IMR-90 (cell line): ENCODE data around the gene GGTA1. TPM values are rescaled to one million over a fixed set of nuclear protein-coding genes. Genes with fewer than 3 reads are reported as not detected.

Experiments used
- ATAC-seq: fragments of 200-7000 bp; cut with Tn5 transposase; 2 replicates; pipeline ENCODE4 v1.9.1; 2020; ENCODE audit warnings: low read depth, mild to moderate bottlenecking, moderate library complexity
- BruUV-seq: library from RNA; stranded (reverse); fragments of 400-500 nt; replicated peaks from 2 replicates; lab custom pipeline; 2021; lab: Mats Ljungman, UMichigan
- CTCF ChIA-PET: fragments of 300-600 bp; formaldehyde crosslinking; extraction: SDS; loops from one replicate; lab custom pipeline; 2021; ENCODE audit warnings: antibody characterized with exemption; lab: Yijun Ruan, JAX
- POLR2A ChIA-PET: fragments of 300-600 bp; sonication (Branson Sonifier 250); formaldehyde crosslinking; loops from one replicate; lab custom pipeline; 2022; ENCODE audit warnings: antibody characterized with exemption; ENCODE audit not compliant: unreplicated experiment; lab: Charles Lee
- DNase-seq: peaks from one replicate; pipeline ENCODE4 v3.0.0; 2013
- H2AFZ ChIP-seq: replicated peaks from 2 replicates; pipeline ENCODE3; 2013; ENCODE audit warnings: low read length, mild to moderate bottlenecking; ENCODE audit not compliant: poor library complexity
- H2AK5ac ChIP-seq: 2 replicates; pipeline ENCODE4 v1.6.1; 2013; ENCODE audit warnings: low read depth, low read length, inconsistent platforms
- H2AK9ac ChIP-seq: replicated peaks from 2 replicates; pipeline ENCODE3; 2013; ENCODE audit warnings: mild to moderate bottlenecking, low read depth, low read length, moderate library complexity; ENCODE audit not compliant: poor library complexity
- H2BK120ac ChIP-seq: 2 replicates; pipeline ENCODE4 v1.6.1; 2013; ENCODE audit warnings: low read depth, low read length, inconsistent platforms
- H2BK15ac ChIP-seq: 3 replicates; pipeline ENCODE4 v1.6.1; 2013; ENCODE audit warnings: low read depth, low read length, inconsistent platforms
- H2BK20ac ChIP-seq: 2 replicates; pipeline ENCODE4 v1.6.1; 2013; ENCODE audit warnings: low read depth, mild to moderate bottlenecking, inconsistent platforms, low read length, moderate library complexity
- H2BK5ac ChIP-seq: 2 replicates; pipeline ENCODE4 v1.6.1; 2013; ENCODE audit warnings: mild to moderate bottlenecking, low read depth, low read length, inconsistent platforms; ENCODE audit not compliant: poor library complexity, severe bottlenecking
- H3K14ac ChIP-seq: replicated peaks from 2 replicates; pipeline ENCODE4 v1.6.1; 2013; ENCODE audit warnings: low read depth, low read length, inconsistent platforms
- H3K18ac ChIP-seq: 2 replicates; pipeline ENCODE4 v1.6.1; 2013; ENCODE audit warnings: low read depth, low read length, control low read depth
- H3K23ac ChIP-seq: 2 replicates; pipeline ENCODE4 v1.6.1; 2013; ENCODE audit warnings: low read depth, low read length, inconsistent platforms
- H3K27ac ChIP-seq: 2 replicates; pipeline ENCODE4 v1.5.1; 2013; ENCODE audit warnings: mild to moderate bottlenecking, control low read depth, low read length; ENCODE audit not compliant: insufficient read depth
- H3K27me3 ChIP-seq: 2 replicates; pipeline ENCODE4 v1.6.1; 2013; ENCODE audit warnings: low read length; ENCODE audit not compliant: control insufficient read depth, insufficient read depth
- H3K36me3 ChIP-seq: 2 replicates; pipeline ENCODE4 v1.6.1; 2013; ENCODE audit warnings: low read length, mixed read lengths; ENCODE audit not compliant: control insufficient read depth, insufficient read depth
- H3K4ac ChIP-seq: 2 replicates; pipeline ENCODE4 v1.6.1; 2013; ENCODE audit warnings: low read depth, low read length, inconsistent platforms
- H3K4me1 ChIP-seq: 2 replicates; pipeline ENCODE4 v1.6.1; 2013; ENCODE audit warnings: low read length, mixed read lengths; ENCODE audit not compliant: control insufficient read depth, insufficient read depth
- H3K4me2 ChIP-seq: 2 replicates; pipeline ENCODE4 v1.6.1; 2013; ENCODE audit warnings: low read depth, mild to moderate bottlenecking, control low read depth, low read length, moderate library complexity
- H3K4me3 ChIP-seq: 2 replicates; pipeline ENCODE4 v1.5.1; 2013; ENCODE audit warnings: low read depth, mild to moderate bottlenecking, control low read depth, low read length, moderate library complexity; ENCODE audit not compliant: insufficient read depth
- H3K56ac ChIP-seq: 2 replicates; pipeline ENCODE4 v1.6.1; 2013; ENCODE audit warnings: low read length, inconsistent platforms; ENCODE audit not compliant: insufficient read depth; ENCODE audit errors: extremely low read depth
- H3K79me1 ChIP-seq, 2 experiments: 2 replicates each; pipeline ENCODE4 v1.6.1; 2013; ENCODE audit warnings: low read length in 2 of 2, inconsistent platforms in 1 of 2, low read depth in 1 of 2
- H3K9ac ChIP-seq: 2 replicates; pipeline ENCODE4 v1.6.1; 2013; ENCODE audit warnings: low read depth, low read length, control low read depth
- H3K9me1 ChIP-seq: 2 replicates; pipeline ENCODE4 v1.6.1; 2013; ENCODE audit warnings: low read length, inconsistent platforms; ENCODE audit not compliant: insufficient read depth
- H3K9me3 ChIP-seq: 2 replicates; pipeline ENCODE4 v1.6.1; 2013; ENCODE audit warnings: low read length; ENCODE audit not compliant: control insufficient read depth, insufficient read depth
- H4K20me1 ChIP-seq: 2 replicates; pipeline ENCODE4 v1.6.1; 2013; ENCODE audit warnings: low read length, inconsistent platforms; ENCODE audit not compliant: insufficient read depth
- H4K5ac ChIP-seq: 2 replicates; pipeline ENCODE4 v1.6.1; 2013; ENCODE audit warnings: mild to moderate bottlenecking, low read depth, low read length, control low read depth
- H4K8ac ChIP-seq, 2 experiments: 2 replicates each; pipeline ENCODE4 v1.6.1; 2013; ENCODE audit warnings: low read depth in 2 of 2, low read length in 2 of 2, control low read depth in 1 of 2, inconsistent platforms in 1 of 2
- H4K91ac ChIP-seq: 2 replicates; pipeline ENCODE4 v1.6.1; 2013; ENCODE audit warnings: low read depth, low read length, inconsistent platforms; ENCODE audit not compliant: insufficient read depth
- BHLHE40 ChIP-seq: fragments of 150-350 bp; IDR thresholded peaks from 2 replicates; pipeline ENCODE4 v1.6.1; 2016; ENCODE audit warnings: mild to moderate bottlenecking, low read depth, low read length
- CEBPB ChIP-seq: IDR thresholded peaks from 2 replicates; pipeline ENCODE4 v1.6.1; 2012; ENCODE audit warnings: low read depth, low read length, improper control_type of control experiment
- MAFK ChIP-seq: IDR thresholded peaks from 2 replicates; pipeline ENCODE4 v1.6.1; 2012; ENCODE audit warnings: low read depth, low read length, improper control_type of control experiment
- MAZ ChIP-seq: IDR thresholded peaks from 2 replicates; pipeline ENCODE4 v1.6.1; 2012; ENCODE audit warnings: low read depth, mild to moderate bottlenecking, low read length, improper control_type of control experiment, moderate library complexity, borderline replicate concordance
- NFE2L2 ChIP-seq: fragments of 150-350 bp; IDR thresholded peaks from 2 replicates; pipeline ENCODE4 v1.6.1; 2016; ENCODE audit warnings: low read depth, mild to moderate bottlenecking, low read length
- RCOR1 ChIP-seq: IDR thresholded peaks from 2 replicates; pipeline ENCODE4 v1.6.1; 2012; ENCODE audit warnings: mild to moderate bottlenecking, low read length, improper control_type of control experiment; ENCODE audit not compliant: insufficient replicate concordance
- WGBS, 2 experiments: methylation state at CpG; one replicate each; pipeline versions ENCODE4 v1.1.5 to v1.1.7; 2013; ENCODE audit warnings: missing lambda C conversion rate in 2 of 2; ENCODE audit not compliant: insufficient read length in 1 of 2; ENCODE audit errors: extremely low coverage in 2 of 2; 5-methylcytosine and 5-hydroxymethylcytosine counted together
- dilution Hi-C: fragments of 300-500 bp; cut with HindIII; formaldehyde crosslinking; loops from one replicate; pipeline ENCODE4 v1.14.3; 2018; ENCODE audit warnings: low sequenced_read_pairs; ENCODE audit not compliant: unreplicated experiment
- in situ Hi-C: fragments of 300-500 bp; cut with MboI; formaldehyde crosslinking; loops from 3 replicates; pipeline ENCODE4 v1.14.3; 2019; ENCODE audit warnings: low sequenced_read_pairs, inconsistent platforms, mixed read lengths
- intact Hi-C: fragments of 100-400 bp; cut with micrococcal nuclease; formaldehyde crosslinking; loops from 2 replicates; pipeline ENCODE4 v1.10.0; 2022
- polyA plus RNA-seq, 3 experiments: library from polyadenylated mRNA; depleted of rRNA; stranded (reverse); fragments of >200 nt; gene quantifications; 2 replicates each; pipeline ENCODE4 v1.2.3, GENCODE V29; 2012; ENCODE audit warnings: low replicate concordance in 1 of 3
- total RNA-seq: library from RNA; depleted of rRNA; stranded (reverse); fragments of >200 nt; gene quantifications from 2 replicates; pipeline ENCODE4 v1.2.3, GENCODE V29; 2012
- TF ChIP-seq, protein P1 (sequence below): fragments of 150-350 bp; IDR thresholded peaks from 2 replicates; pipeline ENCODE4 v1.6.1; 2016; ENCODE audit warnings: low read depth, mild to moderate bottlenecking, low read length, moderate library complexity, borderline replicate concordance

Gene GGTA1
- total and polyA plus RNA-seq, 2 of the 4 experiments (the other 2 are of a cell fraction), result not detected

DNA sequence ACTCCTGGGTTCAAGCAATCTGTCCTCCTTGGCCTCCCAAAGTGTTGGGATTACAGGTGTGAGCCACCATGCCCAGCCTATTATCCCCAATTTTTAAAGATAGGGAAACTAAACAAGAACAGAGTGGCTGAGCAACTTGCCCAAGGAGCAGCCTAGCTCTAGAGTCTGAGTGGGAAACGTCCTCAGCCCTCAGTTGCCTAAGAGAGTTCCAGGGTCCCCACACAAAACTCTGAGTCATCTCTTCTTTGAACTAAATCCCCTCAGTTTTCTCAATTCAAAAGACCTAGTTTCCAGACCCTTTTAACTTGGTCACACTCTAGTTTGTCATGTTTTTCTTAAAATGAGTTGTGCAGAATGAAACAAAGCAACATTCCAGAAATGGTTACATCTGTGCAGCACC, 33.5 kb downstream of the GGTA1 start:
- BruUV-seq, result no TSS peak
- ChIA-PET POLR2A (no interaction called here), CTCF (no interaction called here)
- dilution Hi-C loops (no loop called here), in situ Hi-C loops (no loop called here), intact Hi-C loops (no loop called here)
- TF ChIP-seq, protein P1, sequence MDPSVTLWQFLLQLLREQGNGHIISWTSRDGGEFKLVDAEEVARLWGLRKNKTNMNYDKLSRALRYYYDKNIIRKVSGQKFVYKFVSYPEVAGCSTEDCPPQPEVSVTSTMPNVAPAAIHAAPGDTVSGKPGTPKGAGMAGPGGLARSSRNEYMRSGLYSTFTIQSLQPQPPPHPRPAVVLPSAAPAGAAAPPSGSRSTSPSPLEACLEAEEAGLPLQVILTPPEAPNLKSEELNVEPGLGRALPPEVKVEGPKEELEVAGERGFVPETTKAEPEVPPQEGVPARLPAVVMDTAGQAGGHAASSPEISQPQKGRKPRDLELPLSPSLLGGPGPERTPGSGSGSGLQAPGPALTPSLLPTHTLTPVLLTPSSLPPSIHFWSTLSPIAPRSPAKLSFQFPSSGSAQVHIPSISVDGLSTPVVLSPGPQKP, result no peak
- TF ChIP-seq MAFK (no peak), NFE2L2 (no peak), CEBPB (no peak), MAZ (no peak), BHLHE40 (no peak), RCOR1 (no peak)
- H4K20me1 ChIP-seq, result no peaks in the 10 kb centered on the region
- no peak overlapping the region for H3K9ac ChIP-seq
- H3K9me3 ChIP-seq, result no peaks in the 10 kb centered on the region
- H2BK5ac ChIP-seq, result no peak overlapping the region
- H3K79me1 ChIP-seq, result no peaks in the 10 kb centered on the region
- DNase-seq, result no peak
- H3K4me2 ChIP-seq, result no peak overlapping the region
- no peaks in the 10 kb centered on the region for H3K9me1 ChIP-seq
- no peak overlapping the region for H4K91ac ChIP-seq
- H3K27me3 ChIP-seq, result peaks cover 51% of the 10 kb centered on the region
- H3K4me1 ChIP-seq, result no peaks in the 10 kb centered on the region
- no peaks in the 10 kb centered on the region for H3K36me3 ChIP-seq
- H3K4ac ChIP-seq, result no peak overlapping the region
- no peak overlapping the region for H2AFZ ChIP-seq
- no peak overlapping the region for H3K27ac ChIP-seq
- no peak overlapping the region for H3K14ac ChIP-seq
- no peak overlapping the region for H2AK5ac ChIP-seq
- H3K56ac ChIP-seq, result no peak overlapping the region
- no peak overlapping the region for H3K4me3 ChIP-seq
- H2AK9ac ChIP-seq, result no peak overlapping the region
- no peak overlapping the region for H2BK20ac ChIP-seq
- WGBS, 2 experiments, result no CpG with 5 or more reads among the region's 1 CpG
- H2BK15ac ChIP-seq, result no peak overlapping the region
- H3K23ac ChIP-seq, result no peak overlapping the region
- H2BK120ac ChIP-seq, result no peak overlapping the region
- no peak overlapping the region for H4K8ac ChIP-seq
- H3K18ac ChIP-seq, result no peak overlapping the region
- no peak for ATAC-seq
- no peak overlapping the region for H4K5ac ChIP-seq
